Mesenchymal stem cell (in vitro differentiated cells and primary cell): Measurements from ENCODE around the gene KDM3A.

Experiments used
- DNase-seq: peaks from one replicate; pipeline ENCODE4 v3.0.0-alpha.2; 2013
- H2AFZ ChIP-seq: one replicate; pipeline ENCODE4 v1.6.1; 2013; ENCODE audit warnings: low read depth, mild to moderate bottlenecking, control low read depth, inconsistent platforms, low read length, moderate library complexity
- H2AK5ac ChIP-seq: 2 replicates; pipeline ENCODE4 v1.6.1; 2013; ENCODE audit warnings: low read length, moderate library complexity, mild to moderate bottlenecking, inconsistent platforms; ENCODE audit not compliant: severe bottlenecking
- H2BK120ac ChIP-seq: one replicate; pipeline ENCODE4 v1.6.1; 2013; ENCODE audit warnings: low read depth, mild to moderate bottlenecking, inconsistent platforms, low read length, moderate library complexity
- H2BK12ac ChIP-seq, 2 experiments: one replicate each; pipeline ENCODE4 v1.6.1; 2013; ENCODE audit warnings: inconsistent platforms in 2 of 2, low read length in 2 of 2, mild to moderate bottlenecking in 2 of 2, moderate library complexity in 2 of 2, control low read depth in 1 of 2
- H2BK15ac ChIP-seq: one replicate; pipeline ENCODE4 v1.6.1; 2013; ENCODE audit warnings: mild to moderate bottlenecking, low read depth, inconsistent platforms; ENCODE audit not compliant: poor library complexity, severe bottlenecking
- H2BK5ac ChIP-seq: 2 replicates; pipeline ENCODE4 v1.6.1; 2013; ENCODE audit warnings: low read depth, mild to moderate bottlenecking, low read length, control low read depth, inconsistent platforms; ENCODE audit not compliant: poor library complexity, severe bottlenecking
- H3K14ac ChIP-seq, 2 experiments: one replicate each; pipeline ENCODE4 v1.6.1; 2013; ENCODE audit warnings: inconsistent platforms in 2 of 2, low read length in 2 of 2, control low read depth in 1 of 2, mild to moderate bottlenecking in 1 of 2, moderate library complexity in 1 of 2
- H3K18ac ChIP-seq, 2 experiments: one replicate each; pipeline ENCODE4 v1.6.1; 2013; ENCODE audit warnings: inconsistent platforms in 2 of 2, low read length in 2 of 2, control low read depth in 1 of 2, low read depth in 1 of 2, mild to moderate bottlenecking in 1 of 2
- H3K23ac ChIP-seq, 2 experiments: one replicate each; pipeline ENCODE4 v1.6.1; 2013; ENCODE audit warnings: inconsistent platforms in 2 of 2, low read length in 2 of 2, mild to moderate bottlenecking in 2 of 2, moderate library complexity in 2 of 2, control low read depth in 1 of 2
- H3K27ac ChIP-seq: 2 replicates; pipeline ENCODE4 v1.5.1; 2013; ENCODE audit warnings: mild to moderate bottlenecking, moderate library complexity, low read length, control low read depth, inconsistent platforms; ENCODE audit not compliant: poor library complexity, severe bottlenecking
- H3K27me3 ChIP-seq, 2 experiments: 2 replicates each; pipeline versions ENCODE4 v1.6.1 to v1.7.0; 2013; ENCODE audit warnings: low read length in 2 of 2, mild to moderate bottlenecking in 2 of 2, moderate library complexity in 2 of 2, control low read depth in 1 of 2, inconsistent platforms in 1 of 2; ENCODE audit not compliant: control insufficient read depth in 1 of 2, insufficient read depth in 1 of 2
- H3K36me3 ChIP-seq, 2 experiments: 2 replicates each; pipeline versions ENCODE4 v1.6.1 to v1.7.0; 2013; ENCODE audit warnings: low read length in 2 of 2, control low read depth in 1 of 2, inconsistent platforms in 1 of 2, low read depth in 1 of 2, mild to moderate bottlenecking in 1 of 2; ENCODE audit not compliant: insufficient read depth in 2 of 2, control insufficient read depth in 1 of 2
- H3K4ac ChIP-seq, 2 experiments: one replicate each; pipeline ENCODE4 v1.6.1; 2013; ENCODE audit warnings: inconsistent platforms in 2 of 2, low read length in 2 of 2, mild to moderate bottlenecking in 2 of 2, moderate library complexity in 2 of 2, control low read depth in 1 of 2, low read depth in 1 of 2
- H3K4me1 ChIP-seq: 2 replicates; pipeline ENCODE4 v1.6.1; 2013; ENCODE audit warnings: low read depth, low read length, control low read depth; ENCODE audit not compliant: control insufficient read depth, insufficient read depth
- H3K4me2 ChIP-seq: 2 replicates; pipeline ENCODE4 v1.6.1; 2013; ENCODE audit warnings: low read length, mild to moderate bottlenecking, inconsistent platforms; ENCODE audit not compliant: poor library complexity, severe bottlenecking
- H3K4me3 ChIP-seq, 2 experiments: 2 replicates each; pipeline versions ENCODE4 v1.5.1 to v1.7.0; 2013; ENCODE audit warnings: low read length in 2 of 2, mild to moderate bottlenecking in 2 of 2, control low read depth in 1 of 2, low read depth in 1 of 2; ENCODE audit not compliant: insufficient read depth in 1 of 2
- H3K79me1 ChIP-seq: replicated peaks from 2 replicates; pipeline ENCODE4 v1.6.1; 2013; ENCODE audit warnings: mild to moderate bottlenecking, control low read depth, low read length, inconsistent platforms; ENCODE audit not compliant: poor library complexity, severe bottlenecking
- H3K9ac ChIP-seq: 2 replicates; pipeline ENCODE4 v1.7.0; 2013; ENCODE audit warnings: mild to moderate bottlenecking, low read length, moderate library complexity
- H3K9me3 ChIP-seq: 2 replicates; pipeline ENCODE4 v1.7.0; 2013; ENCODE audit warnings: mild to moderate bottlenecking, low read length; ENCODE audit not compliant: control insufficient read depth
- H4K8ac ChIP-seq: one replicate; pipeline ENCODE4 v1.6.1; 2013; ENCODE audit warnings: inconsistent platforms, mild to moderate bottlenecking, low read length, moderate library complexity
- H4K91ac ChIP-seq: one replicate; pipeline ENCODE4 v1.6.1; 2013; ENCODE audit warnings: mild to moderate bottlenecking, low read length, inconsistent platforms
- WGBS: methylation state at CpG from one replicate; pipeline ENCODE4 v1.1.7; 2013; ENCODE audit warnings: mixed read lengths; 5-methylcytosine and 5-hydroxymethylcytosine counted together

Gene KDM3A

GRCh38 chr2:86445436-86445835 is 4.3 kb downstream of the KDM3A start:
- H2BK15ac ChIP-seq = no peak overlapping the region

GRCh38 chr2:86446060-86446459 is 4.9 kb downstream of the KDM3A start:
- Histone ChIP-seq H2BK12ac (no peak overlapping the region), H3K79me1 (peaks cover 22% of the 10 kb centered on the region), H3K27ac (no peak overlapping the region), H2AK5ac (no peak overlapping the region), H3K4ac (no peak overlapping the region), H3K36me3 (peaks cover 0 to 54% of the 10 kb centered on the region in 2 experiments), H3K9ac (no peak overlapping the region), H3K9me3 (no peaks in the 10 kb centered on the region), H4K8ac (no peak overlapping the region), H3K23ac (no peak overlapping the region), H3K4me2 (no peak overlapping the region), H2AFZ (no peak overlapping the region), H3K4me3 (no peak overlapping the region), H2BK15ac (no peak overlapping the region), H3K14ac (no peak overlapping the region), H2BK5ac (no peak overlapping the region), H3K4me1 (peaks cover 4% of the 10 kb centered on the region), H2BK120ac (no peak overlapping the region), H4K91ac (no peak overlapping the region), H3K18ac (no peak overlapping the region), H3K27me3 (no peaks in the 10 kb centered on the region)
- 100% methylated on average over 1 of the region's 2 CpGs for WGBS
- DNase-seq = no peak

More at GRCh38 chr2:86445436-86445835, 4.3 kb downstream of the KDM3A start:
- H4K8ac ChIP-seq = no peak overlapping the region
- H4K91ac ChIP-seq = no peak overlapping the region
- no peak overlapping the region for H2BK120ac ChIP-seq
- no peak overlapping the region for H3K18ac ChIP-seq
- peaks cover 4% of the 10 kb centered on the region for H3K4me1 ChIP-seq
- WGBS = 98% methylated on average over 4 of the region's 4 CpGs
- H3K79me1 ChIP-seq = peaks cover 21% of the 10 kb centered on the region
- peaks cover 0 to 48% of the 10 kb centered on the region in 2 experiments for H3K36me3 ChIP-seq
- no peak for DNase-seq
- no peak overlapping the region for H2AK5ac ChIP-seq
- H3K4me3 ChIP-seq = no peak overlapping the region
- no peak overlapping the region for H3K27ac ChIP-seq
- no peak overlapping the region for H3K23ac ChIP-seq
- H3K4ac ChIP-seq = no peak overlapping the region
- no peak overlapping the region for H2BK5ac ChIP-seq
- H3K27me3 ChIP-seq = no peaks in the 10 kb centered on the region
- peaks cover under 1% of the 10 kb centered on the region for H3K9me3 ChIP-seq
- H2BK12ac ChIP-seq = no peak overlapping the region
- no peak overlapping the region for H3K14ac ChIP-seq
- H3K4me2 ChIP-seq = no peak overlapping the region
- no peak overlapping the region for H3K9ac ChIP-seq
- no peak overlapping the region for H2AFZ ChIP-seq

- Histone ChIP-seq H4K8ac (no peak overlapping the region), H3K27me3 (no peaks in the 10 kb centered on the region), H3K4me2 (no peak overlapping the region), H2AFZ (no peak overlapping the region), H2BK12ac (no peak overlapping the region), H3K18ac (no peak overlapping the region), H3K36me3 (peaks cover 13 to 89% of the 10 kb centered on the region in 2 experiments), H3K27ac (no peak overlapping the region), H3K23ac (no peak overlapping the region), H2BK120ac (no peak overlapping the region), H3K79me1 (peaks cover 32% of the 10 kb centered on the region), H3K4me3 (no peak overlapping the region), H2BK15ac (no peak overlapping the region), H3K4ac (no peak overlapping the region), H3K9me3 (no peaks in the 10 kb centered on the region), H2BK5ac (no peak overlapping the region), H3K4me1 (no peaks in the 10 kb centered on the region), H2AK5ac (no peak overlapping the region), H3K9ac (no peak overlapping the region), H3K14ac (no peak overlapping the region), H4K91ac (no peak overlapping the region)
- no peak for DNase-seq
- WGBS = 100% methylated on average over 1 of the region's 2 CpGs
Measured at GRCh38 chr2:86453836-86454235, 12.7 kb downstream of the KDM3A start.

GRCh38 chr2:86454238-86454637 is 13.1 kb downstream of the KDM3A start:
- Histone ChIP-seq H3K14ac (no peak overlapping the region), H3K4me3 (no peak overlapping the region), H4K8ac (no peak overlapping the region), H3K27me3 (no peaks in the 10 kb centered on the region), H3K9ac (no peak overlapping the region), H2BK5ac (no peak overlapping the region), H2BK120ac (no peak overlapping the region), H2AFZ (no peak overlapping the region), H2BK12ac (no peak overlapping the region), H3K4ac (no peak overlapping the region), H2BK15ac (no peak overlapping the region), H3K23ac (no peak overlapping the region), H3K36me3 (peaks cover 14 to 92% of the 10 kb centered on the region in 2 experiments), H3K79me1 (peaks cover 34% of the 10 kb centered on the region), H3K18ac (no peak overlapping the region), H3K9me3 (no peaks in the 10 kb centered on the region), H3K4me2 (no peak overlapping the region), H3K4me1 (no peaks in the 10 kb centered on the region), H3K27ac (no peak overlapping the region), H2AK5ac (no peak overlapping the region), H4K91ac (no peak overlapping the region)
- DNase-seq = no peak
